EH (cell line): ENCODE results near the gene CYP24A1.

Source experiments
- DNase-seq: peaks from one replicate; pipeline ENCODE4 v3.0.0-alpha.2; 2015; ENCODE audit warnings: low read depth

The CYP24A1 gene

DNA sequence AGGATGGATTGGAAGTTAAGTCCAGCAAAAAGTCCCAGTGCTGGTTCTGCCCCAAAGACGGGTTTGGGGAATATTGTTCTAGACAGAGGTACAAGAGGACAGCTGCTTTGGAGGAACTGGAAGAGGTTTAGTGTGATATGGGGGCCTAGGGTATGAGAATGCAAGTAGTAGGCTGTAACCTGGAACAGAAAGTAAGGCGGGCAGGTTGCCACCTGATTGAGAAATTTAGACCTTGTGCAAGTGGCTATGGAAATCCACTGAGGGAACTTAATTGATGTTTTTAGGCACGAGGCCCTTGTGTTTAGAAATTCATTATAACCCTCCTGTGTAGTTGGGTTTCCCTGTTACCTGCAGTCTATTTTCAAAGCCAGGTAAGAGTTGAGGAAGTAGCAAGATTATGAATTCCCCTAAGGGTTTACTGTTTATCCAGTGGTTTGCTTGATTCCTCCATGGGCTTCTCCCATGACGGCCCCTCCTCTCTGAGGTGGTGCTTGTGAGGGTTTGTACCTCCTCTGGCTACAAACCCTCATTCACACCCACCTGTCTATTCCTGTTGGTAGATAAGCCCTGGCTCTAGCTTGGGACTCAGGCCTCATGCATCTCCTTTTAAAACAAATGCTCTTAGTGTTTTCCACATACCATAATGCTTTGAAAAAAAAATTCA lies 61.4 kb downstream of the CYP24A1 start:
- DNase-seq, result no peak

DNA sequence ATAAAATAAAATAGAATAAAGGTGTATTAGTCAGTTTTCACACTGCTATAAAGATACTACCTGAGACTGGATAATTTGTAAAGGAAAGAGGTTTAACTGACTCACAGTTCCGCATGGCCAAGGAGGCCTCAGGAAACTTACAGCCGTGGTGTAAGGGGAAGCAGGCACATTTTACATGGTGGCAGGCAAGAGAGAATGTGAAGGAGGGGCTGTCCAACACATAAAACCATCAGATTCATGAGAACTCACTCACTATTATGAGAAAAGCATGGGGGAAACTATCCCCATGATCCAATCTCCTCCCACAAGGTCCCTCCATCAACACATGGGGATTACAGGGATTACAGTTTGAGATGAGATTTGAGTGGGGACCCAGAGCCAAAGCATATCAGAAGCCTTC lies 62.3 kb downstream of the CYP24A1 start:
- DNase-seq, result no peak

DNA sequence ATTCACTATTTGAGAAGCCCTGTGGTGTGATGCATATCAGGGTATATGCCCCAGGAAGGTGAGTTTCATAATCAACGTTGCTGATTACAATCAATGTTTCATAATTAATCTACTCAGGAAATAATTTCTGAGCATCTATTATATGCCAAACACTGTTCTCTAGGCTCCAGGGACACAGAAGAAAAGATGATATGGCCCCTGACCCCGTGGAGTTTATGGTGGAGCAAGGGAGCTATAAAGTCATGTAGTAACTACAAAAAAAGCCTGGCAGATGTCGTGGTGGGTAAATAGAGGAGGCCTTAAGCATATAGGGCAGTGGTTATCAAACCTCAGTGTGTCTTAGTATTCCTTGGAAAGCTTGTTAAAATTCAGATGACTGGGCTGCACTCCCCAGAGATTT lies 63.3 kb downstream of the CYP24A1 start:
- no peak for DNase-seq

DNA sequence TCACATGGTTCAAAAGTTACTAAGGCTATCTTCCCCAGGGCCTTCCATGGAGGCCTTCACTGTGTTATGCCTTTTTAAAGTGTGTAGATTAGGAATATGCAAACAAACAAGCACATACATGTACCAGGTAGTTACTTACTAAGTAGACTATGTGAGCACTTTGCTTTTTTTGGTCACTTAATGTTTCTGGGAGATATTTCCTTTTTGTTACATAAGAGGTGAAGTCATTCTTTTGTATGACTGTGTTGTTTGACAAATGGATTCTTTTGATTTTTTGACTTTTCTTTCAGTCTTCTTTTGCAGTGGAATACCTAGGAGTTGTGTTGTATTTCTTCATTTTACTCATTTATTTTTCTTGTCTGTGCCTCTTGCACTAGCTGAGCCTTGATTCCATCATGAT lies 63.7 kb downstream of the CYP24A1 start:
- DNase-seq, result no peak

DNA sequence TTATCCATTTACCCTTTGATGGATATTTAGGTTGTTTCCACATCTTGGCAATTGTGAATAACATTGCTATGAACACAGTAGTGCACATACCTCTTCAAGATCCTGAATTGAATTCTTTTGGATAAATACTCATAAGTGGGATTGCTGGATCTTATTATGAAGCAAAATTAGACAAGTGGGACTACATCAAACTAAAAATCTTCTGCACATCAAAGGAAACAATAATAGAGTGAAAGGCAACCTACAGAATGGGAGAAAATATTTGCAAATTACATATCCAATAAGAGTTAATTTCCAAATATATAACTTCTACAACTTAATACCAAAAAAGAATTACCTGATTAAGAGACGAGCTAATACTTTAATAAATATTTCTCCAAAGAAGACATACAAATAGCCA lies 65.0 kb downstream of the CYP24A1 start:
- DNase-seq, result no peak

DNA sequence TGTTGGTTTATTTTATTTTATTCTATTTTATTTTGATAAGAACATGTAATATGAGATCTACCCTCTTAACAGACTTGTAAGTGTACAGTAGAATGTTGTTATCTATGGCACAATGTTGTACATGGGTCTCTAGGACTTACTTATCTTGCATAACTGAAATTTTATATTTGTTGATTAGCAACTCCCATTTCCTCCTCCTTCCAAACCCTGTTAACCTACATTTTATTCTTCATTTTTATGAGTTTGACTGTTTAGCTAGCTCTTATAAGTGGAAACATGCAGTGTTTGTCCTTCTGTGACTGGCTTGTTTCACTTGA lies 65.5 kb downstream of the CYP24A1 start:
- DNase-seq, result no peak

DNA sequence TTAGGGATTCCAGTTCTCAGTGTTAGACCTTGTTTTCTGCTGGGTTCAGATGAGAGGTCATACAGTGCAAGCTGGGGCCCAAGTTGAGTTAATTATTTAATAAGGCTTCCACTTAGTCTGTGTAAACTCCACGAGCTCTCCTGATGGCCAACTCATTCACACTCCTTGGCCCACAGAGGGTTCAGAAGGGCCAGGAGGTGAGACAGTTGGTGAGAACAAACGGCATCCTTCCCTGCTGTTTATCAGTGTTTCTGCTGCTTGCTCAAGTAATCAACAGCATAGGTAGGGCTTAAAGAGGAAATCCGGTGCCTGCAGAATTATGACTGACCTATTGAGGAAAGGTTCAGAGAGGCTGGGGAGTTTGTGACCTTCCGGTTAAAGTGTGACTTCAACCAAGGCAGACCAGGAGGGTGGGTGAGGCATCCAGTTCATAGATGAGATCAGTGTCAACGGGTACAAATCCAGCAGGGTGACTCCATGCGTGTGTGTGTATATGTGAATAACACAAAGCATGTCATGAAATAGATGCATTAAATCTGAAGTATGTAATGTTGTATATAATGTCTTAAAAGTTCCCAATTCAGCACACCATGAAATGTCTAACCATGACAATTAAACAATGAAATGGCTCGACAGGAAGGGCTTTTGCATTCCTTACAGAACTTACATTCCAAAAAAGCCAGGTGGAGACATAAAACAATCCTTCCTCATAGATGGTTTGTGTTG lies 66.0 kb downstream of the CYP24A1 start:
- DNase-seq, result no peak

DNA sequence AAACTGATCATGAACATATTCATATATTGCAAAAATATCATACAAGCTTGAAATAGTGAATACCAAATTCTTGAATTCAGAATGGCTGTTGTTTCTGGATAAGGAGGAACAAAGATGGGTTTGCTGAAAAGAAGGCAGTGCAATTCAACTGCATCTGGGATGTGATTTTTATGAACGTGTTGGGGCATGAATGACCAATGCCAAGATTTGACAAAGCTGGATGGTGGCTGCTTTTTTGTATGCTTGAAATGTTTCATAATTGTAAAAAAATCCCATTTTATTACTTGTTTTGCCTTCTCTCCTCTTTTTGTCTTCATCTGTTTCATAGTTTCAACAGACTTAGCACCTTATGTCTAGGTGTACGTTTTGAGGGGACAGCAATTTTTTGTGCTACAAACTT lies 66.6 kb downstream of the CYP24A1 start:
- no peak for DNase-seq

DNA sequence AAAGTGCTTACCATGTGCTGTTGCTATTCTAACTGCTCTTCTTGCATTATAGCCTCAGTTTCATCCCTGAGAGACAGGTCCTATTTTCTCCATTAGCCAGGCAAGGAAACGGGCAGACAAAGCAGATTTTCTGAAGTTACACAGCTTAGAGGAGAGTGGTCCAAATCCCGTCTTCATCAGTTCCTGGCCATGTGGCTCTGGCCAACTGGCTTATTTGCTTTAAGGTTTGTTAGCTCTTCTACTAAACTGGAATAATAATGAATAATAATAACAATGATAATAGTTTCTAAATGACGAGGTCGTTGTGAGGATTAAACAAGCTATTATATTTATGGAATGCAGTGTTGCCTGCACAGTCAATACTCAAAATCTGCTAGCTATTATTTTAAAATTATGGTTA lies 67.6 kb downstream of the CYP24A1 start:
- no peak for DNase-seq

DNA sequence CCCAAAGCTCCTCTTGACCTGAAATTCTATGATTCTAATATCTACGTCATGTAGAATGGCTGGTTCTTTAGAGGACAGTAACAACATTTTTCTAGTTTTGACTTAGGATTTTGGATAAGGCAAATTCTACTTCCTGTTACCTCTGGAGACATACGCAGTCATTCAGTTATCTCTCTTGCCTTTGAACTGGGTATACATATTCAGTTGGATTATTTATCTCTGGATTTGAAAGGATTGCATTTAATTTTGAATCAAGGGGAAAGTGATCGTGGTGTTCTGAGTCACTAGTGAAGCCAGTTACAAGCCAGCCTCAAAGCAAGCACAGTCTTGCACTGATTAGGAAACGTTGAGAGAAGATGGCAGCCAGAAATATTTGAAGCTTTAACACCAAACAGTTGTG lies 68.1 kb downstream of the CYP24A1 start:
- DNase-seq, result no peak

DNA sequence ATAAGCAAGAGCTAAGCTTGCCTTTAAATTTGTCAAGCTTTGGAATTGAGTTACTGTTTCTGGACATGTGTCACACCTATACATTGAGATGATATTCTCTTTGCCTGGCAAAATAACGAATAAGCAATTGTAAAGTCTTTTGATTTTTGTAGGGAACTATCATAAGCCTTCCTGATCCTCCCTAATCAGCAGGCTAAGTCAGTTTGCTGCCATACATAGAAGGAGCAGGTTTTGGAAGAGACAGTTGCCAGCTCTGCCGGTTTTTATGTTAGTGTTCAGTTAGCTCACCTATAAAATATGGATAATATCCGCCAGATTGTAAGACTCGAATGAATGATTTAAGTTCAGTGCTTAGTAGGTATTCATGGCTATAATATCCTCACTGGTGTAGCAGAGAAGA lies 69.0 kb downstream of the CYP24A1 start:
- DNase-seq, result no peak

DNA sequence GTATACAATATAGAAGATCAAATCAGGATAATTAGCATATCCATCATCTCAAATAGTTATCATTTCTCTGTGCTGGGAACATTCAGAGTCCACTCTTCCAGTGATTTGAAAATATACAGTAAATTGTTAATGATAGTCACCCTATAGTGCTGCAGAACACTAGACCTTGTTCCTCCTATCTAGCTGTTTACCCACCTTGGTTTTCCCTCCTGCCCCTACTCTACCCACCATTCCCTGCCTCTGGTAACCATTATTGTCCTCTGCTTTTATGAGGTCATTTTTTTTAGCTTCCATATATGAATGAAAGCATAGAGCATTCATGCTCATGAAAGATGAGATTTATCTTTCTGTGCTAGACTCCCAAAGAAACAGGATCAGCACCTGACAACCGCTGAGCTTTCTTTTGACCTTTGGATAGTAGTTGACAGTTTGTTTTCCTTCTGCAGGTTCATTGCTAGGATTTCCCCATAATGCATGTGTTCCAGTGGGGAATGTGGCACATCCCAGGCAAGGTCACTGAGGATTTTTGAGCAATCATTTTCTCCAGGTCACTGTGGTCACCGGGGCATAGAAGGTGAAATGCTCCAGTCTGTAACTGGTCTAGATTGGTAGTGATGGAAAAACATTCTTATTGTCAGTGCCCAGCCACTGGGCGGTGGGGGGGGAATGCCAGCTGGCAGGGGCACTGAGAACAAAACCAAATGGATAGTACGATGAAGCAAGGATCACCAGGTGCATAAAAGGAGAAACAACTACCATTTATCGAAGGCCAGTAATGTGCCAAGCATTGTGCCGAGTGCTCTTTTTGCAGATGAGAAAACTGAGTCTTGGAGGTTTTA lies 69.8 kb downstream of the CYP24A1 start:
- no peak for DNase-seq
